CD4-positive, alpha-beta T cell treated with Interleukin-6 at 100 ng/mL for 8 hours (primary cell): Measurements from ENCODE around the gene GFI1.

Experiments used
- DNase-seq: peaks from one replicate; pipeline ENCODE4 v3.0.0-alpha.2; 2020; ENCODE audit warnings: mixed read lengths, low spot score

The GFI1 gene

DNA sequence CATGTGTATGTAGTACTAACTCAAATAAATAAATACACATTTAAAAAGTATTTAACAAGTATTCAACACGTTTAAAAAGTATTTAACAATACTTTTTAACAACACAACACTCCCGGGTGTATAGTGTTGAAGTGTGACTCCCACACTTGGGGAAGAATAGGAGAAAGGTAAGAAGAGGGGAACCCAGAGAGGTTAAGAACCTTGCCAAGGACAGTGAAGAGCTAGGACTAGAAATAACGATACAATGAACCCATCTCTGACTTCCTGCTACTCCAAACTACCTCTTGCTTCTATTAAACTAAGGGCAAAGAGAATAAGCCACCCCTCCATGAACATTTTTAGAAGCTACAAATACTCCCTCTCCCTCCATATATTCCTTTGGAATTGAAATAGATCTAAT lies 1.7 kb upstream of the GFI1 start:
- no peak for DNase-seq

DNA sequence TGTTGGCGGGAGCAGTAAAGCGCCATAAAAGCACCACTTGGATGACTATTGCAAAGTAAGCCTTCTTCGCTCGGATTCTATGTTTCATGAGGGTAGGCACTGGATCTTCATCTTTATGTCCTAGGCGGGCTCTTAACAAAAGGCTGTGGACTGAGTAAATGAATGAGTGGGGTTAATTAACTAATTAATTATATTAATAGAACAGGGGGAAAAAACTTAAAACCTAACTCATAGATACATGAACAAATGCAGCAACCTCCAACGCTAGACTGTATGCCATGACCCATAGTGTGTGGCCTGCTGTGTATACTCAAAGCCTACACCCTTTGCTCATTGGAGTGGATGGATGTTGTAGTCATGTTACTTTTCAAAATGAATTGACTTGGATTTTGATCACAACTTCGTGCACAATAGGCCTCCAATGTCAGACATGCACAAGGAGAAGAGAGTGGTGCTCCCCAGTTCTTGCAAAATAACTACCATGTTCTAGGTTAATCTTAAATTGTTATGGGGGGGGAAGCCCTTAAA lies 417 bp upstream of the GFI1 start:
- no peak for DNase-seq

DNA sequence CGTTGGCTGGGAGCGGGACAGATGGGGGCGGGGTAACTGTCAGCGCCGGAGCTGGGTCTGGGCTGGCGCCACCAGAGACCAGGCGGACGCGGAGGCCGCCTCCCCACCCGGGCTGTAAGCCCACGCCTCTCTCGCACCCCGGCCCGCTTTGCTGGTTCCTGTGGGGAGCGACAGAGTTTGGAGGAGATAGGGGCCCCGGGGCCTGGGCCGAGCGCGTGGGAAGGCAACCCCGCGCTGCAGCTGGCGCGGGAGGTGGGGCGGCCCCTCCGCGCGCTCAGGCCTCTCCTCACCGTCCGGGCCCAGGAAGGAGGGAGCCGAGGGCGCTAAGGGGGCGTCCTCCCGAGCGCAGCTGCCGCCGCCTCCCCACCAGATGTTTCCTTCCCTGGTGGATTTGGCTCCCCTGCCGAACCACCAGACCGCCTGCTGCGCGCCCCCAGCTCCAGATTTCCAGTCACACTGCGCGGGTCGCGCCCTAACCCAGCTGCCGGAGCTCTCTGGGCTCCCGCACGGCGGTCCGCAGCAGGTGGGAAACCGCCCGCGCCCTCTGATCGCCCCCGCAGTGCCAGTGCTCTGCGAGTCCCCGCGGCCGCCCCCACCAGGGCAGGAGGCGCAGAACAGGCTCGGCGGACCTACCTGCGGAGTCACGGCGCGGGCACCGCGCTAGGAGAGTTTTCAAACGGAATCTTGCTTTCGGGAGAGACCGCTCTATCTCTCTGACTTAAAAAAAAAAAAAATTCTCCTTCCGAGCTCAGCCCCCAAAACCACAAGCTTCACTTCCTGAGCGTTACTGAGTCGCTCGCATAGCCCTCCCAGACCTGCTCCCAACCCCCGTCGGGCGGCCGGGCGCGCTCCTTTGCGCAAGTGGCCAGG lies 1.1 kb downstream of the GFI1 start:
- peak; percentile 78 for DNase-seq

DNA sequence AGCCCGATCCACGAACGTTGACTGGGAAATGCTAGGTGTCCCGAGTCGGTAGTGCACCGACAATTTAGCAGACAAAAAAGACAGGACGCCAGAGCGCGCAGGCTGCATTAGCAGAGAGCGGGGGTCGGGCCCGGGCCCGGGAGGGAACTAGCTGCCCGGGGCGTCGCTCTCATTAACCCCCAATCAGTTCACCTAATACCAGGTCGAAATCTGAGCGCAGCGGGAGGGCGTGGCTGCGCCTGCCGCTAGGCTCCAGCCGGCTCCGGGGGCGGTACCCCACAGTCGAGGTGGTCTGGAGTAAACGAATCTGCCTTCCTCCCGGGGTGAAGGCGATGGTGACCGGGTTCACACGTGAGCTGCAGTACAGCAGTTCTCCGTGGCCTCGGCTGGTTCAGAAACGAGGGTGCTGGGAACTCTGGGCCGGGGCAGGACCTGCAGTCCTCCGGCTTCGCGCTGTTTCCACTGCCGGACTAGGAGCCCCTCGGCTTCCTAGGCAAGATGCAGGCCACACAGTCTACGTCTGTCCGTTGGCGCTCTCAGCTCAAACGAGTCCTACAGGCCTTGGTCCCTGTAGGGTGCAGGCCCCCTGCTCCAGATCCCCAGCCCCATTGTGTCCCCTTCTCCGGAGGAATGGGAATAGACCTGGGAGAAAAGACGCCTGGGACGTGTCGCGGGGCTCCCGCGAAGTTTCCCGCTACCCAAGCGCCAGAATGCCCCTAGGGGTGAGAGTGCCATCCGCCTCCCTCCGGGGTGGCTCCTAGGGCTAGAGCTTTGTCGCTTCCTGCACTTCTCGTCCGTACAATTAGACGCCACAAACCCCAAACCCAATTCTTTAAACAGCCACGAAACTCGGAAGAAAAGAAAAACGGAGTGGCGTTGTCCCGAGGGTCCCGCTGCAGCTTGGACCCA lies 2.0 kb downstream of the GFI1 start:
- peak; percentile 45 for DNase-seq

DNA sequence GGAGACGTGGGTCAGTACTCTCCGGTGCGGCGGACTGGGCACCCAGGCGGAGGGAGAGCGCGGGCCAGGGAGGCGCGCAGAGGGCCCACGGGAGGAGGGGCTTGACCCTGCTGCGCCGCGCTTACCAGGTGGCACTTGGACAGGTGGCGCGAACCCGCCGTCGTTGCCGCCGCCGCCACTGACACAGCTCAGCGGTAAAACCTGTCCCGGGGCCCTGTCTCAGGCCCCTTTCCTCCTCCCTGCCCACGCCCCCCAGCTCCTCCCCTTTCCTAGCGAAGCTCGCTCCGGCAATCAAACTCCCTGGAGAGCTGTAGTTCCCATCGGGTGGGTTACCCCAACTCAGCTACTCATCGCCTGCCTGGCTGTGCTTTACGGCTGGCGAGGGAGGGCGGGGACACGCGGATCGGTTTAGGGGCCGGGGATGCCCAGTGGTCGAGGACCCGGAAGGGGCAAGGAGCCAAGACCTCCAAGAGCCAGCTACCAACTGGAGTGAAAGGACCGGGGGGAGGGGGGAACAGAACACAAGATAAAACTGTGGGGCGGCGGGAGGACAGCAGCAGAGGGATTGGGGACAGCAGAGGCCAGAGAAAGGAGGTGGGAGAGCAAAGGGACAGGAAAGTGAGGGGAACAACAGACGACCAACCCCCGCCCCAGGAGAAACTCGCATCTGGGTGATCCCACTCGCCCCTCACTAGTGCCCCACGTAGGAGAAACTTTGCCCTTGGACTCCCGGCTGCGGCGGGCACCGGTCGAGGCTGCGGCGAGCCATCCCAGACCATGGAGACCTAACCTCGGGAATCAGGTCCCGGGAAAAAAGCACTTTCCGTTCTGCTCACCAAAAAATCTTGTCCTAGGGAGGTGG lies 2.9 kb downstream of the GFI1 start:
- DNase-seq = peak; percentile 29

DNA sequence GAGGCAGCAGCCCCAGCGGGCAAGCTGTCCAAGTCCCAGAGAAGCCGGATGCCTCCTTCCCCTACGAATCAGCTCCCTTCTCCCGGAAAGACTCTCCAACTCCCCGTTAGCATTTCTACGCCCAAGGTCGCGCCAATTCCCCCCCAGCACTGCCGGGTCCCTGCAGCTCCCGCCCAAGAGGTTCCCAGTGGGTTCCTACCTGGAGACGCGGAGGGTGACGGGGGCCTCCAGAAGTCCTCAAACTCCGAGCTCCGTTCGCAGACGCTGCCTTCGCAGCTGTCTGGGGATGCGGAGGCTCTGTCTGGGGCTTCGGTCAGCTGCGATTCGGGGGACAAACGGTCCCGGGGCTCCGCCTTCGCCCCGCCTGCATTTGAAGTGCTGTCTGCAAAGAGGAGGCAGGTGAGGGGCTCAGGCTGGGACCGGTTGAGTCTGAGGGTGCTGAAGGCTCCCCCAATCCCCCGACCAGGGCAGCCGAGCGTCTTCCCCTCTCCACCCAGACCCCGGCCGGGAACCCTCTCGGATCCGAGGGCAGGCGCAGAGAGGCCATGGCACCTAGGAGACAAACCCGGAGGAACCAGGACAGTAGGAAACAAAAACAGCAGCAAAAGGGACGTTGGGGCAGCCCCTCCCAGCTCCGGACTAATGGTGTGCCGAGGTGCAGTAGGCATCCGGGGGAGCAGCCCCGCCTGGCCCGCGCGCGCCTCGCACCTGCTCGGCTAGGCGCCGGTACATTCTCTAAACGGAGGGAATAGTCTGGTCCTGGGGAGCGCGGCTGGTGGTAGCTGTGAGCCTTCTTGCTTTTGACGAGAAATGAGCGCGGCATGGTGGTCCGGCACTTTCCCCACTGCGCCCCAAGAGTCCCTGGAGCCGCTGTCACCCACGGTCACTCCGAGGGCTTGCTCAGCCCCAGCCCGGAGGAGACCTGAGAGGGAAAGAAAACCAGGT lies 3.8 kb downstream of the GFI1 start:
- peak; percentile 35 for DNase-seq

DNA sequence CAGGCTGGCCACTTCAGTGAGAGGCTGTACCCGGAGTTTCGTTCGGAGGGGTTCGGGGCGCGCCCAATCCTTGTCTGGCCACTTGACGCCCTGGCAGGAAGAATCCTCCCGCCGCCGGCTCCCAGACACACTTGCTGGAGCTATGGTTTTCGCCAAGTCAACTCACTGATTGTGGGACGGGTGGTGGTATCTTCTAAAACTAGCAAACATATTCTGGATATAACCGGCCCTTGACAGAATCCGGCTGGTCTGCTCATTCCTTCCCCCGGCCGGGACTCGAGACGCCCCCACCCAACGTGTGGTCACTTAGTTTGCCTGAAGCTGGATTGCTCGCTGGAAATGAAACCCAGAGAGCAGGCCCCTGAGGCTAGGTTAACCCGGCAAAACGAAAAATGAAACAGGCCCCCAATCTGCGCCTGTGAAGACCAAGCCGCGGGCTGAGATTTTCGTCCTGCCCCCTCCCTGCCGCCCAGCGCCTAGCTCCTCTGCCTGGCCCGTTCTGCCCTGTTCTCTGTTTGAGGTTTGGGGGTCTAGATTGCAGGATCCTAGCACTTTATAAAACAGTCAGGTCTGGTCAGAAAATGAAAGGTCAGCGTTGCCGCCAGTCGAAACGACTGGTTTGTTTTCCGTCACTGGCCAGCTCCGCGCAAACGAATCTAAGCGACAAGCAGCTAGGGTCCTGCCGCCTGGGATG lies 4.6 kb downstream of the GFI1 start:
- no peak for DNase-seq

DNA sequence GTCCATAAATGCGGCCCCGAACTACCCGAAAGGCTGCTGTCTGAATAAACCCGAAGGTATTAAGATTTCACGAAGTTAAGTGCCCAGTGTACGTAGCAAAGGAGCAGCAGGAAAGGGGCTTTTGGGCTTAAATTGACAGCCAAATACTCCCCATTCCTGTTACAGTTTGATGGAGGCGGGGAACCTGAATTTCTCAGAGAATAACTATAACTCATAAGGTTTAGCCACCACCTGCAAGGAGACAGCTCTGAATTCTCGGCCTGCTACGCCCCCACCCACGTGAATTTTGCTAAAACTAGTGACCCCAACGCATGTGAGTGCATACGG lies 5.2 kb downstream of the GFI1 start:
- DNase-seq = no peak

DNA sequence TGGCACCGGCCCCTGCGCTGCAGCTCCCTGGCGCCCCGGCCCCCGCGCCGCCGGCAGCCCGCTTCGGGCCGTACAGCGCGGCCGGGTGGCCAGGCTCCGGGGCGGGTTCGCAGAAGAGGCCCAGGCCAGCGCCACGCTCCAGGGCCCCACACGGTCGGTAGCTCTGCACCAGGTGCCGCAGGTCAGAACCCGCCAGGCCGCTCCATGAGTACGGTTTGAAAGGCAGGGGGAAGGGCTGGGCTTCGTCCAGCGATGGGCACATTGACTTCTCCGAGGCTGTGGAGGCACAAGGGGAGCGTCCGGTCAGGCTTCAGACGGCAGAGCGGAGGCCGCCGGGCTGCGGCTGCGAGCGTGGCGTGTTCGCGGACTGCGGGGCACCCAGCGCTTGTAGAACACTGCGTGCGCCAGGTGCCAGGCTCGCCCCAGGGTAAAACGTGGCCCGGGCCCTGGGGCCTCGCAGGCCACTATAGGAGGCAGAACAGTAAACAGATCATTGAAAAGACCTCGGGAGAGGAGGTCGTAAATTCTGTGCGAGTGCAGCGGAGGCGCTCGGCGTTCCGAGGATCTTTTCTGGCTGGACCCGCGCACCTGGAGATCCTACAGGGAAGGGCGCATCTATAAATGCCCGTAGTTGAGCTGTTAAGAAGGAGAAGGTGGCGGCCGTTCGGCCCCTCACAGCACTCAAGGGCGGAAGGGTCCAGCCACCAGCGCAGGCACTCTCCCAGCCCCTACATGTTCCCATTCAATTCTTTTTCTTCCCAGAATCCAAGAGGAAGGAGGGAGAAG lies 5.7 kb downstream of the GFI1 start:
- no peak for DNase-seq

DNA sequence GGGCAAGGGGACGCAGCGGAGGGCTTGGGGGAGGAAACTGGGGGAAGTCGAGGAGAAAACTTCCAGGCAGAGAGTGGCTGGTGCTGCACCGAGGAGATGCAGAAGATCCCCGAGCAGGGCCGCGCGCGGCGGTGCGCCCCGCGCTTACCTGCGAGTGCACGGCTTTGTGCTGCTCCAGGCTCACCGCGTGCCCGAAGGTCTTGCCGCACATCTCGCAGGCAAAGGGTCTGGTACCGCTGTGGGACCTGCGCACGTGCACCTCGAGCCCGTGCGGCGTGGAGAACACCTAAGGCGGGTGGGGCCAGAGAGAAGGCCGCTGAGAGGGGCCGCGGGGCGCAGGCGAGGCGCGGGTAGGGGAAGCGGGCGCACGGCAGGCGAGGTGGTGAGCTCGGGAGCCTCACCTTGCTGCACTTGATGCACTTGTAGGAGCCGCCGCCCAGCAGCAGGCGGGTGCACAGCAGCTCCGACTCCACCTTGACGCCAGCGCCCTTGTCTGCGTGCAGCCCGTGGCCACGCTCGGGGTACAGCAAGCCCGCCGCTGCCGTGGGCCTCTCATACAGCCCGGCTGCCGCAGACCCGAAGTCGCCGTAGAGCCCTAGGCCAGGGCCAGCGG lies 6.4 kb downstream of the GFI1 start:
- no peak for DNase-seq

DNA sequence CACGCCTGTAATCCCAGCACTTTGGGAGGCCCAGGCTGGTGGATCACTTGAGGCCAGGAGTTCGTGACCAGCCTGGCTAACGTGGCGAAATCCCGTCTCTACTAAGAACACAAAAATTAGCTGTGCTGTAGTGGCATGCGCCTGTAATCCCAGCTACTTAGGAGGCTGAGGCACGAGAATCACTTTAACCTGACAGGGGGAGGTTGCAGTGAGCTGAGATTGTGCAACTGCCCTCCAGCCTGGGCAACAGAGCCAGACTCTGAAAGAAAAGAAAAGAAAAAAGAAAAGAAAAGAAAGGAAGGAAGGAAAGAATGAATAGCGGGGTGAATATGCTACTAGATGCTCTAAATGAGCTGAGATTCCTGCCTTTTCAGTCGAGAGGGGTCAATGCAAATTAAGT lies 7.1 kb downstream of the GFI1 start:
- no peak for DNase-seq

DNA sequence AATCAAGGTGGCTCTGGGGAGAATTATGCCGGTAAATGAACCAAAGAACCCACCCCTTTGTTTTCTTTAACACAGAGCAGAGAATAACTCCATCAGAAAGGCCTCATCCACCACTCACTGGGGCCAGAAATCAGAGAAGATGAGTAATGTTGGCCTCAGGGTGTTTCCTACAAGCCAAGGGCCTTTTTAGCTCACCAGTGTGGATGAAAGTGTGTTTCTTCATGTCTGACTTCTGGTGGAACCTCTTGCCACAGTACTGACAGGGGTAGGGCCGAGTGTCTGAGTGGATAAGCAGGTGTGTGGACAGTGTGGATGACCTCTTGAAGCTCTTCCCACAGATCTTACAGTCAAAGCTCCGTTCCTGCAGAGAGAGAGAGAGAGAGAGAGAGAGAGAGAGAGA lies 8.3 kb downstream of the GFI1 start:
- DNase-seq = no peak

DNA sequence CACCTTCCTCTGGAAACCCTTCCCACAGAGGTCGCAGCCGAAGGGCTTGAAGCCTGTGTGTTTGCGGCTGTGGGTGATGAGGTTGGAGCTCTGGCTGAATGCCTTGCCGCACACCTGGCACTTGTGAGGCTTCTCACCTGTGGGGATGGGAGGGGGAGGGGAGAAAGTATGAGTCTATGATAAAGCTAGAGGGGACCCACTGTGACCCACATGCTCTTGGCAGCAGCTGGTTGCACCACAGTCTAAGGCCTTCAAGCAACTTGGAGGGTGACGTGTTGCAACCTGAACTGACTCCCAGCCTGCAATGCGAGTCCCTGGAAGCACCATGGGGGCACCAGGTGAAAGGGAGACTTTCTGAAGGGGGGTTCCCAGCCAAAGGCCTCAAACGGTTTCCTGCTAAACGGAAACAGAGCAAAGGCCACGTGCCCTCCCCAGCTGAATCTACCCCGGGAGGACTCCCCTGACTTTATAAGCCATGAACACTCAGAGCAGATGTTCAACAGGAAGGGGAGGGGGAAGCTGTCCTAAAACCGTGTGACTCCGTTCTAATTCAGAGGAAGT lies 10.6 kb downstream of the GFI1 start:
- DNase-seq = peak; percentile 59

DNA sequence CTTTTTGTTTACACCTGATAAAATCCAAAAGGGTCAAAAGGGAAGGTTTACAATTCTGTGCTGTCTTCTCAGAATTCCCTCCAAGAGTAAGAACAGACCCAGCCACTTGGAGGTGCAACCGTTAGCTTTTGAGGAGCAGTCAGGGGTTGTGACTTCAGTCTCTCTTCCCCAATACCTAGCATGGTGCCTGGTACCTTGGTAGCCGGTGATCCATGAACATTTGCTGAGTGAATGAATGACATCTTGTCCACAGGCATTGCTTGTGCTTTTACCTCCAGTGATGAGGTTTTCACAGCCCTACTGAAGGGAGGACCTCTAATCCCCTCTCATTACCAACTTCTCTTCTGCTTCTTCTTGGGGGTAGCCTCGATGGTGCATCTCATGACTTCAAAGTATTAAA lies 11.7 kb downstream of the GFI1 start:
- DNase-seq = no peak

DNA sequence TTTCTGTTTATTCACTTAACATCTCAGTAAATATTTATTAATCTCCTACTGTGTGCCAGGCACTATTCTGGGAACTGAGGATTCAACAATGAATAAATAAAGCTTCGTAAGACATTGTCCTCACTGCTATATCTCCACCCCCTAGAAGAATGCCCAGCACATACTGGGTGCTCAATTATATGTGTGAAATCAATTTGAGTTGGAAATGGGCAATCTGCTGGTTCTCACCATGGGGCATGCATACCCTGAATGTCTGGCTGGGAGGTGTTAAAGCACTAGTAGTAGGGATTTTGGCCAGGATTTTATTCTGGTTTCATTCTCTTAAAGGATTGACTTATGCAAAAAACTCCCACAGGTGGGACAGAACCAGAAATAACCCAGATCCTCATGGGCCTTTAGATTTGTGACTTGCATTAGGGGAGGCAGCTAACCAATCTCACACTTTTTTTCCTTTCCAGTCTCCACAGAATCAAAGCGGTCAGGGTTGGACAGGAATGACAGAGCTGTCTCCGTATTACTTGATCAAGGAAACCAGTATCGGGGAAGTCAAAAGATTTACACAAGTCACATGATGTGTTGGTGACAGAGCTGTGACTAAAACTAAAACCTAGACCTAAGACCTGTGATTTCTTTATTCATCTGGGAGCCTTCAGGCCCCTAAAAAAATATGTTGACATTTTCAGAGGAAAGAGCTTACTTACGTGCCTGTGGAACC lies 12.8 kb downstream of the GFI1 start:
- no peak for DNase-seq

DNA sequence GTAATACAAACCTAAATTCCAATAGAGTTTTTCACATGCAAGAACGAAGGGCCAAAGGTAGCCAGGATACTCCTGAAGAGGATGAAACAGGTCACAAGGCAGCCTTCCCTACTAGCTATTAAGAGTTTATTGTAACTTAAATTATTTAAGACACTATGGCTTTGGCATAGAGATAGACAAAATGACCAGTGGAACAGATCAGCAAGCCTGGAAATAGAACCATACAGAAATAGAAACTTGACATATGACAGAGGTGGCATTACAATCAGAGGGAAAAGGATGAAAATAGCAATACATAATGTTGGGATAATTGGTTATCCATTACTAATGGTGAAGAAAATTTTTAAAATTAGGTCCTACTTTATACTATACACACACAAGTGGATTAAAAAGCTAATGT lies 16.5 kb downstream of the GFI1 start:
- no peak for DNase-seq

DNA sequence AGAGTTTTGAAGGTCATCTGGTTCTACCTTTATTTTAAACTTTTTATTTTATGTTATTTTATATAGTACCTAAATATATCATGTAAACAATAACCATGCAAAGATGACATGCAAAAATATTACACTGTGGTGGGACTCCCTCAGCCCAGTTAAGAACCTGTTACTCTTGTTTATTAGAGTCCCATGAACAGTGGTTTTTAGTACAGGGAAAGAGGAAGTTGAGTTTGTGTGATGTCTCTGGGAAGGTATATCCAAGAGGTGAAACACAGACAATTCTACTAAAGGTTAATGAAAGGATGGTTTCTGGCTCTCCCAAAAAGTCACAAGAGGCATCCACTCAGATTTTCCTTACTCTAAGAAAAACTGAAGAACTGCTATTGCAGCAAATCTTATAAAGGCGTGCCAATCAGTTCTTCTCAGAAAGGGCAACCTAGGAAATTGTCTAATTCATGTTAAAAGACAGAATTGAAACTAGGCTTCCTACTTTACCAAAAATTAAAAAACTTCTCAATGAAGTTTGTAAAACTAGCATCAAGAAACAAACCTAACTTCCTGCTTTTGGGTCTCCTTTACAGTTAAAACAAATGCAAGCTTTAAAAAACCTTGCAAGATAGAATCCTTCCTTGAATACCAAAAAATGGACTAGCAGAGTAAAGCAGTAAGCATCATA lies 19.9 kb downstream of the GFI1 start:
- no peak for DNase-seq

DNA sequence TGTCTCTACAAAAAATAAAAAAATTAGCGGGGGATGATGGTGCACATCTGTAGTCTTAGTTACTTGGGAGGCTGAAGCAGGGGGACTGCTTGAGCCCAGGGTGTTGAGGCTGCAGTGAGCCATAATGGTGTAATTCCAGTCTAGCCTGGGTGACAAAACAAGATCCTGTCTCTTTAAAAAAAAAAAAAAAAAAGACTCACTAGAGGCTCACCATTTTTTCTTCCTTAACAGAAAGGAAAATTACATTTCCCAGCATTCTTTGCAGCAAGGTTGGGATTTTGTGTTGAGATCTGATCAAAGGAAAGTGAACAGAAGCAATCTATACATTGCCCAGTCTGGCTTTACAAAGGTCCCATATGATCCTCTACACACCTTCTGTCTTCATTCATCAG lies 21.5 kb downstream of the GFI1 start:
- no peak for DNase-seq
